Panc1 (cell line): ENCODE measurements around the gene ZNF333.

Source experiments
- POLR2AphosphoS5 ChIP-seq: IDR thresholded peaks from 2 replicates; pipeline ENCODE4 v1.6.1; 2012; ENCODE audit warnings: mild to moderate bottlenecking, low read depth, low read length, moderate library complexity
- SIN3A ChIP-seq: IDR thresholded peaks from 2 replicates; pipeline ENCODE4 v1.6.1; 2012; ENCODE audit warnings: low read depth, mild to moderate bottlenecking, low read length, moderate library complexity, borderline replicate concordance; ENCODE audit not compliant: insufficient read depth
- TCF7L2 ChIP-seq: IDR thresholded peaks from 2 replicates; pipeline ENCODE4 v1.6.1; 2011; ENCODE audit warnings: mild to moderate bottlenecking, low read depth, low read length, inconsistent platforms
- TF ChIP-seq, protein P1 (sequence below): fragments of 450-650 bp; IDR thresholded peaks from 2 replicates; pipeline ENCODE4 v1.5.1; 2017; ENCODE audit warnings: mild to moderate bottlenecking
- TF ChIP-seq, protein P2 (sequence below), 2 experiments: IDR thresholded peaks; 2 replicates each; pipeline ENCODE4 v1.6.1; 2011 to 2012; ENCODE audit warnings: low read depth in 2 of 2, control low read depth in 1 of 2, low read length in 1 of 2, mild to moderate bottlenecking in 1 of 2, moderate library complexity in 1 of 2; ENCODE audit not compliant: insufficient read depth in 1 of 2

DNA sequence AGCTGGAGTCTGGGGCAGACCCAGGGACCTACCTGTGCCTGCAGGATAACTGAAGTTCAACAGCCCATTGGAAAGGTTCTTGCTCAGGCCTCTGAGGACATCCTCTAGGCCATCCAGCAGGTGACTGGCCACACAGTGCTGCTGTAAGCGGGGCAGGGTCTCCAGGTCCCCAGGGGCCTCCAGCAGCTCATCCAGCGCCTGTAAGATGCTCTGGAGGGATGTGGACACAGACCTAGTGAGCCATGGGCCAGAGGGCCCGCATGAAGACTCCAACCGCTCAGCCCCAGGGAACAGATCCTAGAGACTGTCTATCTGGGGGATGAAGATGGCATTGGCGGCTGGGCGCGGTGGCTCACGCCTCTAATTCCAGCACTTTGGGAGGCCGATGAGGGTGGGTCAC lies 74.6 kb downstream of the ZNF333 start:
- TF ChIP-seq, protein P1, sequence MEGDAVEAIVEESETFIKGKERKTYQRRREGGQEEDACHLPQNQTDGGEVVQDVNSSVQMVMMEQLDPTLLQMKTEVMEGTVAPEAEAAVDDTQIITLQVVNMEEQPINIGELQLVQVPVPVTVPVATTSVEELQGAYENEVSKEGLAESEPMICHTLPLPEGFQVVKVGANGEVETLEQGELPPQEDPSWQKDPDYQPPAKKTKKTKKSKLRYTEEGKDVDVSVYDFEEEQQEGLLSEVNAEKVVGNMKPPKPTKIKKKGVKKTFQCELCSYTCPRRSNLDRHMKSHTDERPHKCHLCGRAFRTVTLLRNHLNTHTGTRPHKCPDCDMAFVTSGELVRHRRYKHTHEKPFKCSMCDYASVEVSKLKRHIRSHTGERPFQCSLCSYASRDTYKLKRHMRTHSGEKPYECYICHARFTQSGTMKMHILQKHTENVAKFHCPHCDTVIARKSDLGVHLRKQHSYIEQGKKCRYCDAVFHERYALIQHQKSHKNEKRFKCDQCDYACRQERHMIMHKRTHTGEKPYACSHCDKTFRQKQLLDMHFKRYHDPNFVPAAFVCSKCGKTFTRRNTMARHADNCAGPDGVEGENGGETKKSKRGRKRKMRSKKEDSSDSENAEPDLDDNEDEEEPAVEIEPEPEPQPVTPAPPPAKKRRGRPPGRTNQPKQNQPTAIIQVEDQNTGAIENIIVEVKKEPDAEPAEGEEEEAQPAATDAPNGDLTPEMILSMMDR, result no peak
- TF ChIP-seq SIN3A, result no peak
- TF ChIP-seq, protein P2, sequence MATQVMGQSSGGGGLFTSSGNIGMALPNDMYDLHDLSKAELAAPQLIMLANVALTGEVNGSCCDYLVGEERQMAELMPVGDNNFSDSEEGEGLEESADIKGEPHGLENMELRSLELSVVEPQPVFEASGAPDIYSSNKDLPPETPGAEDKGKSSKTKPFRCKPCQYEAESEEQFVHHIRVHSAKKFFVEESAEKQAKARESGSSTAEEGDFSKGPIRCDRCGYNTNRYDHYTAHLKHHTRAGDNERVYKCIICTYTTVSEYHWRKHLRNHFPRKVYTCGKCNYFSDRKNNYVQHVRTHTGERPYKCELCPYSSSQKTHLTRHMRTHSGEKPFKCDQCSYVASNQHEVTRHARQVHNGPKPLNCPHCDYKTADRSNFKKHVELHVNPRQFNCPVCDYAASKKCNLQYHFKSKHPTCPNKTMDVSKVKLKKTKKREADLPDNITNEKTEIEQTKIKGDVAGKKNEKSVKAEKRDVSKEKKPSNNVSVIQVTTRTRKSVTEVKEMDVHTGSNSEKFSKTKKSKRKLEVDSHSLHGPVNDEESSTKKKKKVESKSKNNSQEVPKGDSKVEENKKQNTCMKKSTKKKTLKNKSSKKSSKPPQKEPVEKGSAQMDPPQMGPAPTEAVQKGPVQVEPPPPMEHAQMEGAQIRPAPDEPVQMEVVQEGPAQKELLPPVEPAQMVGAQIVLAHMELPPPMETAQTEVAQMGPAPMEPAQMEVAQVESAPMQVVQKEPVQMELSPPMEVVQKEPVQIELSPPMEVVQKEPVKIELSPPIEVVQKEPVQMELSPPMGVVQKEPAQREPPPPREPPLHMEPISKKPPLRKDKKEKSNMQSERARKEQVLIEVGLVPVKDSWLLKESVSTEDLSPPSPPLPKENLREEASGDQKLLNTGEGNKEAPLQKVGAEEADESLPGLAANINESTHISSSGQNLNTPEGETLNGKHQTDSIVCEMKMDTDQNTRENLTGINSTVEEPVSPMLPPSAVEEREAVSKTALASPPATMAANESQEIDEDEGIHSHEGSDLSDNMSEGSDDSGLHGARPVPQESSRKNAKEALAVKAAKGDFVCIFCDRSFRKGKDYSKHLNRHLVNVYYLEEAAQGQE (IDR thresholded peaks at IDR 0.05; ENCODE audit: insufficient read depth in 1 of 2, low read depth in 2 of 2, low read length in 1 of 2), result no peak
- TF ChIP-seq TCF7L2, result no peak
- TF ChIP-seq POLR2AphosphoS5, result no peak
